ENCODE measurements around the gene PHF2. TPM values are rescaled to one million over a fixed set of nuclear protein-coding genes. Genes with fewer than 3 reads are reported as not detected.

The PHF2 gene
- total RNA-seq, 4 donors from 2014 or later: 32.8 to 50.1 (median 33.0) TPM

GRCh38 chr9:93725382-93725781 lies 149.0 kb downstream of the PHF2 start:
- no peak for DNase-seq
- 71 to 77% methylated on average over 6 of the region's 6 CpGs for WGBS, 2 donors
- Histone ChIP-seq H3K4me1 (no peaks in the 10 kb centered on the region), H3K36me3 (no peaks in the 10 kb centered on the region), H3K27me3 (no peaks in the 10 kb centered on the region), H3K4me3 (replicated peaks in 1 of 3) (no peak overlapping the region), H3K9me3 (no peaks in the 10 kb centered on the region), H3K27ac (no peak overlapping the region)
- intact Hi-C loops (cut with DNase I): no loop called here
- TF ChIP-seq CTCF (IDR thresholded peaks at IDR 0.05) (no peak), POLR2A (IDR thresholded peaks at IDR 0.05) (no peak)

DNA sequence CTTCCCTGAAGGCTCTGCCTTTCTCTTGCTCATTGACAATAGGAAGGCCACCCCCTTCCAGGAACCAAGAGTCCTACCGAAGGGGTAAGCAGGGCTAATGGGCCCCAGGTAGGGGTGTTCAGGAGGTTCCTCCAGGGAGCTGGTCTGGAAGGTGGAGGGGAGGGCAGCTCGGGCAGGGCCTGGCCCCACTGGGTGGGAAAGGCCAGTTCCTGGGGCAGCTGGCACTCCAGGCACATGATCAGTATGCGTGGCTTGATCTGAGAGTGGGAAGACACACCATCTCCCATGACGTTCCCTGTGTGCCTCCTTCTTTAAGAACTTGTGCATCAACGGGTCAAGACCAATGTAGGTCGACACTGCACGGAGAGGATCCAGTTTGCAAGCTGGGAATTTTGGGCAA lies 149.8 kb downstream of the PHF2 start:
- TF ChIP-seq POLR2A (IDR thresholded peaks at IDR 0.05): no peak
- TF ChIP-seq CTCF (IDR thresholded peaks at IDR 0.05): no peak
- 86 to 90% methylated on average over 6 to 7 of the region's 7 CpGs for WGBS, 2 donors
- Histone ChIP-seq H3K4me1 (no peaks in the 10 kb centered on the region), H3K9me3 (no peaks in the 10 kb centered on the region), H3K36me3 (no peaks in the 10 kb centered on the region), H3K27ac (no peak overlapping the region), H3K27me3 (no peaks in the 10 kb centered on the region), H3K4me3 (replicated peaks in 1 of 3) (no peak overlapping the region)
- DNase-seq: no peak
- intact Hi-C loops (cut with DNase I): no loop called here

Small RNAs within 50 kb of the gene (microRNA-seq; reads per million reads assigned to microRNA genes)
- not detected for gene MIR548AU

Other genes with a start within 250 kb of the PHF2 start
- gene FAM120A, start 124.9 kb upstream of the PHF2 start, total RNA-seq: 100 to 1,000 TPM in 3 of 4 donors, 10 to 100 TPM in 1; 78.1 to 118 (median 111) TPM
- 10 to 100 TPM; 68.5 to 92.7 (median 80.8) TPM for gene FAM120AOS, start 123.0 kb upstream of the PHF2 start, total RNA-seq

Measured in thyroid gland (tissue), 4 donors.